Measurements from ENCODE around the gene LHFPL4. TPM values are rescaled to one million over a fixed set of nuclear protein-coding genes. Genes with fewer than 3 reads are reported as not detected.
"Not testable (repeated sequence)": the region's sequence is repeated elsewhere in the genome, so short reads cannot be mapped to it uniquely, and the experiment has no call there.

The LHFPL4 gene
- total RNA-seq: 1 to 10 TPM; 1.1 to 6.7 TPM
- polyA plus RNA-seq (2013, experiment 1 of 2): 1.6 TPM
- 1.4 TPM for polyA plus RNA-seq (2013, experiment 2 of 2)
- long read RNA-seq, experiment 1, partial matches to known transcripts: 0 of 1 reads
- long read RNA-seq, experiment 1, other reads (novel, unspliced or antisense): 1 of 1 reads
- long read RNA-seq, experiment 2, partial matches to known transcripts: 1 of 7 reads
- long read RNA-seq, experiment 2, other reads (novel, unspliced or antisense): 6 of 7 reads
- long read RNA-seq, experiment 3: 0 reads
- long read RNA-seq, experiment 4, partial matches to known transcripts: 0 of 1 reads
- long read RNA-seq, experiment 4, other reads (novel, unspliced or antisense): 1 of 1 reads

- no peaks in the 10 kb centered on the region for H3K36me3 ChIP-seq (ENCODE audit: control insufficient read depth, insufficient read depth, low read length)
- Mint-ChIP-seq H3K27ac (no peak within 1 kb of the TSS), H3K36me3 (ENCODE audit: low read depth) (no peaks in the 10 kb centered on the region), H3K4me1 (peaks cover 14% of the 10 kb centered on the region), H3K27me3 (ENCODE audit: insufficient read depth) (peaks cover 61% of the 10 kb centered on the region), H3K4me3 (peak within 1 kb of the TSS; percentile 50), H3K9me3 (peaks cover 3% of the 10 kb centered on the region)
- H3K27me3 ChIP-seq (ENCODE audit: control insufficient read depth, insufficient read depth, low read length, poor library complexity, severe bottlenecking): peaks cover 55% of the 10 kb centered on the region
- DNase-seq: peak; percentile 76
- H3K9ac ChIP-seq (ENCODE audit: extremely low read depth, low read length, poor library complexity, severe bottlenecking): no peak within 1 kb of the TSS
- H3K4me3 ChIP-seq (ENCODE audit: low read length): peak within 1 kb of the TSS; percentile 66
- no peaks in the 10 kb centered on the region for H3K9me3 ChIP-seq (ENCODE audit: control insufficient read depth, low read length)
- H3K27ac ChIP-seq (ENCODE audit: low read depth, low read length): no peak within 1 kb of the TSS
- TF ChIP-seq, protein P1, sequence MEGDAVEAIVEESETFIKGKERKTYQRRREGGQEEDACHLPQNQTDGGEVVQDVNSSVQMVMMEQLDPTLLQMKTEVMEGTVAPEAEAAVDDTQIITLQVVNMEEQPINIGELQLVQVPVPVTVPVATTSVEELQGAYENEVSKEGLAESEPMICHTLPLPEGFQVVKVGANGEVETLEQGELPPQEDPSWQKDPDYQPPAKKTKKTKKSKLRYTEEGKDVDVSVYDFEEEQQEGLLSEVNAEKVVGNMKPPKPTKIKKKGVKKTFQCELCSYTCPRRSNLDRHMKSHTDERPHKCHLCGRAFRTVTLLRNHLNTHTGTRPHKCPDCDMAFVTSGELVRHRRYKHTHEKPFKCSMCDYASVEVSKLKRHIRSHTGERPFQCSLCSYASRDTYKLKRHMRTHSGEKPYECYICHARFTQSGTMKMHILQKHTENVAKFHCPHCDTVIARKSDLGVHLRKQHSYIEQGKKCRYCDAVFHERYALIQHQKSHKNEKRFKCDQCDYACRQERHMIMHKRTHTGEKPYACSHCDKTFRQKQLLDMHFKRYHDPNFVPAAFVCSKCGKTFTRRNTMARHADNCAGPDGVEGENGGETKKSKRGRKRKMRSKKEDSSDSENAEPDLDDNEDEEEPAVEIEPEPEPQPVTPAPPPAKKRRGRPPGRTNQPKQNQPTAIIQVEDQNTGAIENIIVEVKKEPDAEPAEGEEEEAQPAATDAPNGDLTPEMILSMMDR (conservative IDR thresholded peaks at IDR 0.05): no peak
- no peaks in the 10 kb centered on the region for H3K4me1 ChIP-seq (ENCODE audit: control insufficient read depth, insufficient read depth, low read length)
- WGBS, 2 experiments (ENCODE audit: insufficient coverage in 1 of 2, insufficient read length in 1 of 2): 1 to 2% methylated on average over 20 to 75 of the region's 75 CpGs
These were observed at the start of gene LHFPL4 for GRCh38 chr3:9553021-9553947. Gene LHFPL4, minus strand, starts transcription at chr3:9553822. Its CDS starts 1,143 bp downstream, at chr3:9552679.

- H3K4me1 Mint-ChIP-seq: no peaks in the 10 kb centered on the region
- H3K36me3 ChIP-seq (ENCODE audit: control insufficient read depth, insufficient read depth, low read length): no peaks in the 10 kb centered on the region
- H3K27ac ChIP-seq (ENCODE audit: low read depth, low read length): no peak overlapping the region
- H3K27me3 Mint-ChIP-seq (ENCODE audit: insufficient read depth): peaks cover 8% of the 10 kb centered on the region
- WGBS, 2 experiments (ENCODE audit: insufficient coverage in 1 of 2, insufficient read length in 1 of 2): 87 to 90% methylated on average over 3 to 4 of the region's 4 CpGs
- H3K27me3 ChIP-seq (ENCODE audit: control insufficient read depth, insufficient read depth, low read length, poor library complexity, severe bottlenecking): no peaks in the 10 kb centered on the region
- no peaks in the 10 kb centered on the region for H3K4me1 ChIP-seq (ENCODE audit: control insufficient read depth, insufficient read depth, low read length)
- no peak overlapping the region for H3K27ac Mint-ChIP-seq
- no peak for DNase-seq
- no peak overlapping the region for H3K9ac ChIP-seq (ENCODE audit: extremely low read depth, low read length, poor library complexity, severe bottlenecking)
- no peak overlapping the region for H3K4me3 ChIP-seq (ENCODE audit: low read length)
- H3K4me3 Mint-ChIP-seq: no peak overlapping the region
- no peaks in the 10 kb centered on the region for H3K36me3 Mint-ChIP-seq (ENCODE audit: low read depth)
- H3K9me3 Mint-ChIP-seq: peaks cover 32% of the 10 kb centered on the region
- TF ChIP-seq, protein P1 (conservative IDR thresholded peaks at IDR 0.05): no peak
- H3K9me3 ChIP-seq (ENCODE audit: control insufficient read depth, low read length): peaks cover 14% of the 10 kb centered on the region
These were observed 49.0 kb upstream of the LHFPL4 start for GRCh38 chr3:9602620-9603019.

DNA sequence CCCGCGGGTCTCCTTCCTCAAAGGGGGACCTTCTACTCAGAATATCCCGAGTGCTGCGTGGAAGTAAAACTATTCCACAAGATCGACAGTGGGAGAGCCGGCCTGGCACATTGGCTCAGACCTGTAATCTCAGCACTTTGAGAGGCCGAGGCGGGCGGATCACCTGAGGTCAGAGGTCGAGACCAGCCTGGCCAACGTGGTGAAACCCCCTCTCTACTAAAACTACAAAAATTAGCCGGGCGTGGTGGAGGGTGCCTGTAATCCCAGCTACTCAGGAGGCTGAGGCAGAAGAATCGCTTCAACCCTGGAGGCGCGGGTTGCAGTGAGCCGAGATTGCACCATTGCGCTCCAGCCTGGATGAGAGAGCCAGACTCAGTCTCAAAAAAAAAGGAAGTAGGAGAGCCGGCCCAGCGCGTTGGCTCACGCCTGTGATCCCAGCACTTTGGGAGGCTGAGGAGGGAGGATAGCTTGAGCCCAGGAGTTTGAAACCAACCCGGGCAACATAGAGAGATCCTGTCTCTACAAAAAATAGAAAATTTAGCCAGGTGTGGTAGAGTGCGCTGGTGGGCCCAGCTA lies 47.5 kb upstream of the LHFPL4 start:
- H3K4me3 Mint-ChIP-seq; H3K27me3 ChIP-seq (ENCODE audit: control insufficient read depth, insufficient read depth, low read length, poor library complexity, severe bottlenecking): not testable (repeated sequence)
- WGBS, 2 experiments (ENCODE audit: insufficient coverage in 1 of 2, insufficient read length in 1 of 2): 76 to 90% methylated on average over 19 to 24 of the region's 24 CpGs

More for the DNA sequence above, 47.5 kb upstream of the LHFPL4 start:
- not testable (repeated sequence) for DNase-seq; H3K27ac Mint-ChIP-seq; H3K27me3 Mint-ChIP-seq (ENCODE audit: insufficient read depth); H3K9ac ChIP-seq (ENCODE audit: extremely low read depth, low read length, poor library complexity, severe bottlenecking); H3K4me1 Mint-ChIP-seq; H3K27ac ChIP-seq (ENCODE audit: low read depth, low read length); H3K4me3 ChIP-seq (ENCODE audit: low read length); H3K4me1 ChIP-seq (ENCODE audit: control insufficient read depth, insufficient read depth, low read length); H3K36me3 ChIP-seq (ENCODE audit: control insufficient read depth, insufficient read depth, low read length); H3K36me3 Mint-ChIP-seq (ENCODE audit: low read depth)
- H3K9me3 ChIP-seq (ENCODE audit: control insufficient read depth, low read length): peaks cover 12% of the 10 kb centered on the region
- H3K9me3 Mint-ChIP-seq: peaks cover 35% of the 10 kb centered on the region
